Cardiac muscle cell (in vitro differentiated cells and primary cell): ENCODE data around the gene AADAT. TPM values are rescaled to one million over a fixed set of nuclear protein-coding genes. Genes with fewer than 3 reads are reported as not detected.

Experiments
- DNase-seq, 2 donors: peaks; one replicate each; pipeline versions ENCODE4 v3.0.0 to v3.0.0-alpha.2; 2010 to 2017; ENCODE audit warnings: low read depth in 1 of 2, low spot score in 1 of 2
- H3K27ac ChIP-seq: fragments of 200-600 bp; sonication (generic); 2 replicates; pipeline ENCODE4 v1.5.1; 2016
- H3K27me3 ChIP-seq: fragments of 200-600 bp; sonication (generic); 2 replicates; pipeline ENCODE4 v1.6.0; 2016; ENCODE audit warnings: control low read depth
- H3K36me3 ChIP-seq: fragments of 200-600 bp; sonication (generic); 2 replicates; pipeline ENCODE4 v1.5.1; 2016; ENCODE audit warnings: control low read depth
- H3K4me1 ChIP-seq: fragments of 200-600 bp; sonication (generic); 2 replicates; pipeline ENCODE4 v1.8.1; 2017; ENCODE audit warnings: low read depth, mild to moderate bottlenecking, mixed run types
- H3K4me3 ChIP-seq: fragments of 200-600 bp; sonication (generic); 2 replicates; pipeline ENCODE4 v1.5.1; 2016; ENCODE audit warnings: mild to moderate bottlenecking
- H3K9me3 ChIP-seq: fragments of 200-600 bp; sonication (generic); 2 replicates; pipeline ENCODE4 v1.5.1; 2017; ENCODE audit warnings: low read depth, mild to moderate bottlenecking, control low read depth
- CTCF ChIP-seq: IDR thresholded peaks from 2 replicates; pipeline ENCODE4 v1.5.1; 2012; ENCODE audit warnings: low read depth, mild to moderate bottlenecking, low read length
- polyA plus RNA-seq: library from polyadenylated mRNA; unstranded; fragments of >200 nt; fragmentation: Nextera tagmentation; extraction: Ambion mirVana; gene quantifications from 2 replicates; pipeline ENCODE4 v1.2.1, GENCODE V29; 2016
- total RNA-seq: library from RNA; depleted of rRNA; stranded (reverse); fragments of >200 nt; gene quantifications from 2 replicates; pipeline ENCODE4 v1.2.3, GENCODE V29; 2016

The AADAT gene
- total and polyA plus RNA-seq, 2 experiments from 2014 or later, result 10.2 to 19.6 TPM

- no peaks in the 10 kb centered on the region for H3K9me3 ChIP-seq
- H3K4me1 ChIP-seq, result no peaks in the 10 kb centered on the region
- no peak for TF ChIP-seq CTCF
- DNase-seq, result peak; percentile 45 to 57
- peak overlapping the region; percentile 50 for H3K4me3 ChIP-seq
- H3K27me3 ChIP-seq, result no peaks in the 10 kb centered on the region
- H3K36me3 ChIP-seq, result peaks cover 15% of the 10 kb centered on the region
- no peak overlapping the region for H3K27ac ChIP-seq
These were observed 485 bp downstream of the AADAT start for GRCh38 chr4:170089274-170089667.

DNA sequence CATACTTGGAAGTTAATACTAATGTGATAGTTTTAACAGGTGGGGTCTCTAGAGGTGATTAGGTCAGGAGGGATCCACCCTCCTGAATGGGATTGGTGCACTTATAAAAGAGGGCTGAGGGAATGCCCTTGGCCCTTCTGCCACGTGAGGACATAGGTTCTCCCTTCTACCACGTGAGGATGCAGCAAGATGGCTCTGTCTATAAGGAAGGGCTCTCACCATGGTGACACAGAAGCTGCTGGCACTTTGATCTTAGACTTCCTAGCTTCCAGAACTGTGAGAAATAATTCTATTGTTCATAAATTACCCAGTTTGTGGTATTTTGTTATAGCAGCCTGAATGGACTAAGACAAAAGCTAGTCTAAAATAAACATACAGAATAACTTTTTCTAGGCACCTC, 1.0 kb downstream of the AADAT start:
- Histone ChIP-seq H3K36me3 (peaks cover 15% of the 10 kb centered on the region), H3K4me1 (no peaks in the 10 kb centered on the region), H3K9me3 (no peaks in the 10 kb centered on the region), H3K27ac (no peak overlapping the region), H3K4me3 (peak overlapping the region; percentile 50), H3K27me3 (no peaks in the 10 kb centered on the region)
- no peak for DNase-seq
- TF ChIP-seq CTCF, result no peak

DNA sequence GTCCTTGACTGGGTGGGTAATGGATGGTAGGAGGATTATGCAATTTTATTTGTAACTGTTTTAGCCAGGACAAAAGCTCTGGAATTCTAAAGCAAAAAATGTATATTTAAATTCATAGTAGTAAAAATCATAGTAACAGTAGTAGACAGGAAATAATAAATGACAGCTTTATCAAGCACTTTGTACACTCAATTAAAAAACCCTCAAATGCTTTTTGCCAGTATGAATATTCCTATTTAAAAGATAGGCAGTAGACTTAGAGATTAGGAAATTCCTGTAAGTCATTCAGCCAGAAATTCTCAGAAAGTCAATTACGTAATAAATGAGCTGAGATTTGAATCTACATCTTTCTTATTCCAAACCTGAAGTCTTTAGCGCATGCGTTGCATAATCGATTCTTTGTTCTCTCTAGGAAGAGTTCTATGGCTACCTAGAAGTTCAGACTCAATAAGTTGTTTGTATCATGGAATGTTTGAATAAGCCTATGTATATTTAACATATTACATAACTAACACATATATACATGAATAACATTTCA, 2.5 kb downstream of the AADAT start:
- H3K9me3 ChIP-seq, result no peaks in the 10 kb centered on the region
- no peaks in the 10 kb centered on the region for H3K4me1 ChIP-seq
- DNase-seq, result peak in 1 of 2 donors; percentile 25
- peaks cover 15% of the 10 kb centered on the region for H3K36me3 ChIP-seq
- no peak overlapping the region for H3K27ac ChIP-seq
- TF ChIP-seq CTCF, result no peak
- no peak overlapping the region for H3K4me3 ChIP-seq
- no peaks in the 10 kb centered on the region for H3K27me3 ChIP-seq

DNA sequence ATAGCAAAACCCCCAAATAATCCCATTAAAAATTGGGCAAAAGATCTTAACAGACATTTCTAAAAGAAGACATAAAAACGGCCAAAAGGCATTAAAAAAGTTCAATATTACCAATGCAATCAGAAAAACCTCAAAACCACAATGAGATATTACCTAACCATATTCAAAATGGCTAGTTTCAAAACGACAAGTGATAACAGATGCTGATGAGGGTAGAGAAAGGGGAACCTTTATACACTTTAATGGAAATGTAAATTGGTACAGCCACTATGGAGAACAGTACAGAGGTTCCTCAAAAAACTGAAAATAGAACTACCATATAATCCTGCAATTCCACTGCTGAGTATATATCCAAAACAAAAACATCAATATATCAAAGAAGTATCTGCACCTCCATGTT, 6.2 kb downstream of the AADAT start:
- H3K27ac ChIP-seq, result no peak overlapping the region
- H3K36me3 ChIP-seq, result peaks cover 22% of the 10 kb centered on the region
- no peaks in the 10 kb centered on the region for H3K27me3 ChIP-seq
- H3K4me1 ChIP-seq, result no peaks in the 10 kb centered on the region
- no peak for DNase-seq
- no peaks in the 10 kb centered on the region for H3K9me3 ChIP-seq
- TF ChIP-seq CTCF, result no peak
- H3K4me3 ChIP-seq, result no peak overlapping the region

GRCh38 chr4:170080496-170080895, 9.3 kb downstream of the AADAT start:
- Histone ChIP-seq H3K27me3 (no peaks in the 10 kb centered on the region), H3K27ac (no peak overlapping the region), H3K36me3 (peaks cover 17% of the 10 kb centered on the region), H3K4me3 (no peak overlapping the region), H3K4me1 (no peaks in the 10 kb centered on the region), H3K9me3 (no peaks in the 10 kb centered on the region)
- no peak for DNase-seq
- no peak for TF ChIP-seq CTCF

DNA sequence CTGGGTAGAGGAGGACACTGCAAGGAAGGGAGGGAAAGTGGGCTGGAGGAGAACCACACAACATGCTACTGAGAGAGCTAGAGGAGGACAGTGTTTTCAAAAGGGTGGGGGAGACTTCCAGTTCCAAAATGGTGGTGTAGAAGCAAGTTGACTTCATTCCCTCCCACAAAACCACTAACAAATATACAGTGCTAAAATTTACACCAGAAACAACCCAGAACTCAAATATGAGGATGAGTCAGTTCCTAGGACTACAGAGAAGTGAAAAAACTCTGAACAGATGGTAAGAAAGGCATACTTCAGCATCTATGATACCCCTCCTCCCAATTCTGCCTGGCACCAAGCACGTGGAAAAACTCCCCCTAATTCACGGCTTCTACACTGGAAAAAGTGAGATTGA, 9.8 kb downstream of the AADAT start:
- H3K27me3 ChIP-seq, result no peaks in the 10 kb centered on the region
- no peak overlapping the region for H3K4me3 ChIP-seq
- DNase-seq, result no peak
- H3K9me3 ChIP-seq, result no peaks in the 10 kb centered on the region
- H3K36me3 ChIP-seq, result peaks cover 21% of the 10 kb centered on the region
- TF ChIP-seq CTCF, result no peak
- H3K4me1 ChIP-seq, result no peaks in the 10 kb centered on the region
- no peak overlapping the region for H3K27ac ChIP-seq
